SK-N-SH (cell line): ENCODE data around the gene KIF6. TPM values are rescaled to one million over a fixed set of nuclear protein-coding genes. Genes with fewer than 3 reads are reported as not detected.

Source experiments
- CTCF ChIA-PET: fragments of 300-600, 350-600 bp; formaldehyde crosslinking; extraction: SDS; loops from one replicate; lab custom pipeline; 2021; lab: Yijun Ruan, JAX
- POLR2A ChIA-PET: fragments of 350-600 bp; sonication (Branson Sonifier 250); formaldehyde crosslinking; extraction: SDS; loops from one replicate; lab custom pipeline; 2020; ENCODE audit warnings: antibody characterized with exemption, inconsistent platforms; lab: Yijun Ruan, JAX
- DNase-seq: peaks from one replicate; pipeline ENCODE4 v3.0.0; 2012
- H2AFZ ChIP-seq: fragments of 200-600 bp; sonication (generic); 2 replicates; pipeline ENCODE4 v1.8.1; 2016; ENCODE audit warnings: antibody characterized with exemption, mild to moderate bottlenecking, low read depth
- H3F3A ChIP-seq: fragments of 200-600 bp; sonication (generic); replicated peaks from 2 replicates; pipeline ENCODE3; 2016; ENCODE audit warnings: antibody characterized with exemption, mild to moderate bottlenecking; ENCODE audit not compliant: insufficient read depth
- H3K27ac ChIP-seq, 2 experiments: fragments of 200-500 bp in 1 of 2; fragments of 200-600 bp in 1 of 2; sonication (Bioruptor generic) in 1 of 2; sonication (generic), shearing (Covaris generic) in 1 of 2; 2 replicates each; pipeline versions ENCODE4 v1.5.1 to v1.6.1; 2014 to 2016; ENCODE audit warnings: low read depth in 2 of 2, inconsistent platforms in 1 of 2, low read length in 1 of 2, mild to moderate bottlenecking in 1 of 2, mixed read lengths in 1 of 2
- H3K27me3 ChIP-seq: fragments of 200-600 bp; sonication (generic), shearing (Covaris generic); 2 replicates; pipeline ENCODE4 v1.6.1; 2016; ENCODE audit warnings: mixed run types; ENCODE audit not compliant: insufficient read depth
- H3K36me3 ChIP-seq, 2 experiments: fragments of 200-500 bp in 1 of 2; fragments of 200-600 bp in 1 of 2; sonication (Bioruptor generic) in 1 of 2; sonication (generic) in 1 of 2; replicated peaks in 1 of 2; 2 replicates each; pipeline versions ENCODE3 to v1.5.1; 2014 to 2016; ENCODE audit warnings: low read length in 1 of 2, mild to moderate bottlenecking in 1 of 2; ENCODE audit not compliant: insufficient read depth in 2 of 2, control insufficient read depth in 1 of 2
- H3K4me1 ChIP-seq, 2 experiments: fragments of 200-500 bp in 1 of 2; fragments of 200-600 bp in 1 of 2; sonication (Bioruptor generic) in 1 of 2; sonication (generic), shearing (Covaris generic) in 1 of 2; 2 replicates each; pipeline versions ENCODE4 v1.5.1 to v1.6.1; 2014 to 2016; ENCODE audit warnings: low read depth in 1 of 2, low read length in 1 of 2, mixed run types in 1 of 2; ENCODE audit not compliant: insufficient read depth in 2 of 2, control insufficient read depth in 1 of 2
- H3K4me2 ChIP-seq: fragments of 200-600 bp; sonication (generic), shearing (Covaris generic); 2 replicates; pipeline ENCODE4 v1.6.1; 2017; ENCODE audit warnings: mixed run types
- H3K4me3 ChIP-seq, 2 experiments: fragments of 200-500 bp in 1 of 2; fragments of 200-600 bp in 1 of 2; sonication (Bioruptor generic) in 1 of 2; sonication (generic), shearing (Covaris generic) in 1 of 2; 2 replicates each; pipeline versions ENCODE4 v1.5.1 to v1.8.1; 2014 to 2016; ENCODE audit warnings: low read depth in 2 of 2, inconsistent platforms in 1 of 2, low read length in 1 of 2, mild to moderate bottlenecking in 1 of 2, mixed read lengths in 1 of 2, moderate library complexity in 1 of 2
- H3K79me2 ChIP-seq: fragments of 200-600 bp; sonication (generic); 2 replicates; pipeline ENCODE4 v1.8.1; 2017; ENCODE audit warnings: mild to moderate bottlenecking; ENCODE audit not compliant: insufficient read depth
- H3K9ac ChIP-seq: fragments of 200-600 bp; sonication (generic); 2 replicates; pipeline ENCODE4 v1.6.1; 2017; ENCODE audit warnings: mixed run types
- H3K9me2 ChIP-seq: fragments of 200-600 bp; sonication (generic); 2 replicates; pipeline ENCODE4 v1.6.1; 2017; ENCODE audit warnings: mixed run types
- H3K9me3 ChIP-seq: fragments of 200-600 bp; sonication (generic); 2 replicates; pipeline ENCODE4 v1.6.1; 2017; ENCODE audit warnings: mixed run types, mild to moderate bottlenecking, moderate library complexity
- H4K20me1 ChIP-seq: fragments of 200-600 bp; sonication (generic); 2 replicates; pipeline ENCODE4 v1.6.1; 2017; ENCODE audit warnings: mild to moderate bottlenecking, mixed run types; ENCODE audit not compliant: insufficient read depth
- CHD2 ChIP-seq: fragments of 150-350 bp; IDR thresholded peaks from 2 replicates; pipeline ENCODE4 v1.6.1; 2018; ENCODE audit warnings: low read length; ENCODE audit not compliant: partially characterized antibody
- EZH2phosphoT487 ChIP-seq: fragments of 200-600 bp; sonication (generic); IDR thresholded peaks from 2 replicates; pipeline ENCODE4 v1.6.1; 2017; ENCODE audit warnings: low read depth, mixed run types, mild to moderate bottlenecking, antibody characterized with exemption, moderate library complexity, borderline replicate concordance
- FOSL2 ChIP-seq: IDR thresholded peaks from 2 replicates; pipeline ENCODE4 v1.4.0; 2012; ENCODE audit warnings: low read depth, mild to moderate bottlenecking, moderate library complexity, borderline replicate concordance
- GATA2 ChIP-seq: sonication (generic); formaldehyde crosslinking; IDR thresholded peaks from 2 replicates; pipeline ENCODE4 v1.5.0; 2020; ENCODE audit warnings: mild to moderate bottlenecking, missing genetic modification reagents
- IRF3 ChIP-seq: fragments of 150-350 bp; IDR thresholded peaks from 2 replicates; pipeline ENCODE4 v1.6.1; 2016; ENCODE audit warnings: mild to moderate bottlenecking, low read depth, low read length
- JUND ChIP-seq: IDR thresholded peaks from 2 replicates; pipeline ENCODE4 v1.4.0; 2012
- MEF2A ChIP-seq: IDR thresholded peaks from 2 replicates; pipeline ENCODE4 v1.4.0; 2012; ENCODE audit warnings: low read depth, borderline replicate concordance
- MXI1 ChIP-seq: IDR thresholded peaks from 2 replicates; pipeline ENCODE4 v1.6.1; 2012; ENCODE audit warnings: mild to moderate bottlenecking, low read depth, low read length, improper control_type of control experiment
- NRF1 ChIP-seq: IDR thresholded peaks from 2 replicates; pipeline ENCODE4 v1.6.1; 2012; ENCODE audit warnings: low read depth, mild to moderate bottlenecking, low read length
- POLR2AphosphoS5 ChIP-seq: IDR thresholded peaks from 2 replicates; pipeline ENCODE4 v1.6.1; 2012; ENCODE audit warnings: low read depth, low read length
- REST ChIP-seq: IDR thresholded peaks from 2 replicates; pipeline ENCODE4 v1.6.1; 2012; ENCODE audit warnings: mild to moderate bottlenecking, low read depth, low read length, moderate library complexity
- SIN3A ChIP-seq: IDR thresholded peaks from 2 replicates; pipeline ENCODE4 v1.6.1; 2012; ENCODE audit warnings: low read depth, mild to moderate bottlenecking, low read length, moderate library complexity, borderline replicate concordance
- TAF1 ChIP-seq: IDR thresholded peaks from 2 replicates; pipeline ENCODE4 v1.6.1; 2012; ENCODE audit warnings: low read depth, mild to moderate bottlenecking, low read length, moderate library complexity, borderline replicate concordance
- TEAD4 ChIP-seq: IDR thresholded peaks from 2 replicates; pipeline ENCODE4 v1.4.0; 2012; ENCODE audit warnings: mild to moderate bottlenecking, borderline replicate concordance; ENCODE audit not compliant: insufficient read depth
- USF2 ChIP-seq: fragments of 150-350 bp; IDR thresholded peaks from 2 replicates; pipeline ENCODE4 v1.6.1; 2017; ENCODE audit warnings: antibody characterized with exemption, low read length, low read depth, borderline replicate concordance
- polyA plus RNA-seq, 3 experiments: library from polyadenylated mRNA; depleted of rRNA; stranded (reverse); fragments of >200 nt; gene quantifications; 2 replicates each; pipeline ENCODE4 v1.2.3, GENCODE V29; 2012
- TF ChIP-seq, protein P1 (sequence below): IDR thresholded peaks from 2 replicates; pipeline ENCODE4 v1.4.0; 2012; ENCODE audit warnings: low read depth, borderline replicate concordance

Gene KIF6
- polyA plus RNA-seq, 1 of the 3 experiments (the other 2 are of a cell fraction): 0.13 TPM

DNA sequence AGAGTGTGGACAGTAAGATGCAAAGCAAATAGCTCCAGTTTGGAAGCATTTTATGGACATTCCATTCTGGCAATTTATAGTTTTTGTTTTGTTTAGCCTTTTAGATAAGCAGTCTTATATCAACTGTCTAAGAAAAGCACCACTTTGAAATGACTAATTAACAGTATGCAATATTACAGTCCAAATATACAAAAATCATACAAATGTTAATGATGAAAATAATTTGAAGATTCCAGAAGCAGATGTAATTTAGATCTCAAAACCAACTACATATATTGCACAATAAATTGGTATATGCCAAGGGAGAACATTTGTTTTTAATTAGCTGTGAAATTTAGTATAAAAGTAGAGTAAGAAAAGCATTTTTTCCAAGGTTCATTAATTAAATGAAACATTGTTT lies 158.8 kb downstream of the KIF6 start:
- Histone ChIP-seq H3K9ac (no peak overlapping the region), H3F3A (no peaks in the 10 kb centered on the region), H3K4me2 (no peak overlapping the region), H3K4me1 (no peaks in the 10 kb centered on the region), H3K36me3 (no peaks in the 10 kb centered on the region), H3K9me3 (no peaks in the 10 kb centered on the region), H3K27ac (no peak overlapping the region), H3K79me2 (no peaks in the 10 kb centered on the region), H2AFZ (no peak overlapping the region), H3K9me2 (no peaks in the 10 kb centered on the region)
- no peak for DNase-seq
- POLR2A ChIA-PET: no interaction called here
- TF ChIP-seq MXI1 (no peak), REST (no peak), MEF2A (no peak), TEAD4 (no peak), JUND (no peak), USF2 (no peak), TAF1 (no peak), IRF3 (no peak), EZH2phosphoT487 (no peak), POLR2AphosphoS5 (no peak), FOSL2 (no peak), SIN3A (no peak), GATA2 (CRISPR knock-in tag) (no peak), CHD2 (no peak), NRF1 (no peak)
- TF ChIP-seq, protein P1, sequence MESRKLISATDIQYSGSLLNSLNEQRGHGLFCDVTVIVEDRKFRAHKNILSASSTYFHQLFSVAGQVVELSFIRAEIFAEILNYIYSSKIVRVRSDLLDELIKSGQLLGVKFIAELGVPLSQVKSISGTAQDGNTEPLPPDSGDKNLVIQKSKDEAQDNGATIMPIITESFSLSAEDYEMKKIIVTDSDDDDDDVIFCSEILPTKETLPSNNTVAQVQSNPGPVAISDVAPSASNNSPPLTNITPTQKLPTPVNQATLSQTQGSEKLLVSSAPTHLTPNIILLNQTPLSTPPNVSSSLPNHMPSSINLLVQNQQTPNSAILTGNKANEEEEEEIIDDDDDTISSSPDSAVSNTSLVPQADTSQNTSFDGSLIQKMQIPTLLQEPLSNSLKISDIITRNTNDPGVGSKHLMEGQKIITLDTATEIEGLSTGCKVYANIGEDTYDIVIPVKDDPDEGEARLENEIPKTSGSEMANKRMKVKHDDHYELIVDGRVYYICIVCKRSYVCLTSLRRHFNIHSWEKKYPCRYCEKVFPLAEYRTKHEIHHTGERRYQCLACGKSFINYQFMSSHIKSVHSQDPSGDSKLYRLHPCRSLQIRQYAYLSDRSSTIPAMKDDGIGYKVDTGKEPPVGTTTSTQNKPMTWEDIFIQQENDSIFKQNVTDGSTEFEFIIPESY: no peak
- TF ChIP-seq, all 33 proteins: peak for 0
- no peaks in the 10 kb centered on the region for H3K27me3 ChIP-seq
- H4K20me1 ChIP-seq: no peaks in the 10 kb centered on the region
- CTCF ChIA-PET: interaction anchor here (0.6 kb wide), 1 partner anchor 476 kb away, joined by 3 read pairs; no protein-coding TSS in a partner anchor
- H3K4me3 ChIP-seq: no peak overlapping the region
